NB4 (cell line): ENCODE results near the gene XXYLT1.

Experiments used
- DNase-seq: peaks from one replicate; pipeline ENCODE4 v3.0.0; 2010; ENCODE audit warnings: low read depth
- H3K4me3 ChIP-seq: one replicate; pipeline ENCODE4 v1.5.1; 2011; ENCODE audit warnings: mild to moderate bottlenecking, low read depth, low read length, moderate library complexity
- CTCF ChIP-seq: IDR thresholded peaks from one replicate; pipeline ENCODE4 v1.5.1; 2012; ENCODE audit warnings: low read depth, low read length
- MAX ChIP-seq: IDR thresholded peaks from 2 replicates; pipeline ENCODE4 v1.6.1; 2011; ENCODE audit warnings: low read depth, low read length
- MYC ChIP-seq: IDR thresholded peaks from 2 replicates; pipeline ENCODE4 v1.6.1; 2011; ENCODE audit warnings: low read depth, low read length
- POLR2A ChIP-seq: IDR thresholded peaks from 2 replicates; pipeline ENCODE4 v1.6.1; 2011; ENCODE audit warnings: mild to moderate bottlenecking; ENCODE audit not compliant: insufficient read length; ENCODE audit errors: extremely low read depth

XXYLT1 gene

GRCh38 chr3:195060217-195060481, 210.8 kb downstream of the XXYLT1 start:
- no peak for DNase-seq
- TF ChIP-seq POLR2A = no peak
- no peak for TF ChIP-seq MYC
- TF ChIP-seq MAX = no peak
- TF ChIP-seq CTCF = no peak
- no peak overlapping the region for H3K4me3 ChIP-seq

- TF ChIP-seq POLR2A = no peak
- TF ChIP-seq MYC = no peak
- TF ChIP-seq MAX = no peak
- TF ChIP-seq CTCF = no peak
- no peak overlapping the region for H3K4me3 ChIP-seq
- DNase-seq = no peak
Measured at GRCh38 chr3:195059471-195060216, 211.3 kb downstream of the XXYLT1 start.

- TF ChIP-seq CTCF (no peak), POLR2A (no peak), MAX (no peak), MYC (no peak)
- no peak overlapping the region for H3K4me3 ChIP-seq
- DNase-seq = no peak
Measured at GRCh38 chr3:195059006-195059350, 212.0 kb downstream of the XXYLT1 start.

- H3K4me3 ChIP-seq = no peak overlapping the region
- no peak for DNase-seq
- TF ChIP-seq MAX = no peak
- no peak for TF ChIP-seq CTCF
- TF ChIP-seq POLR2A = no peak
- no peak for TF ChIP-seq MYC
Measured at GRCh38 chr3:195058336-195059005, 212.5 kb downstream of the XXYLT1 start.

GRCh38 chr3:195057716-195058115, 213.2 kb downstream of the XXYLT1 start:
- TF ChIP-seq MYC = no peak
- TF ChIP-seq CTCF = no peak
- no peak for TF ChIP-seq MAX
- TF ChIP-seq POLR2A = no peak
- DNase-seq = no peak
- H3K4me3 ChIP-seq = no peak overlapping the region
